ENCODE measurements around the gene SRGAP2C.
"Not testable (repeated sequence)": the region's sequence is repeated elsewhere in the genome, so short reads cannot be mapped to it uniquely, and the experiment has no call there.

DNA sequence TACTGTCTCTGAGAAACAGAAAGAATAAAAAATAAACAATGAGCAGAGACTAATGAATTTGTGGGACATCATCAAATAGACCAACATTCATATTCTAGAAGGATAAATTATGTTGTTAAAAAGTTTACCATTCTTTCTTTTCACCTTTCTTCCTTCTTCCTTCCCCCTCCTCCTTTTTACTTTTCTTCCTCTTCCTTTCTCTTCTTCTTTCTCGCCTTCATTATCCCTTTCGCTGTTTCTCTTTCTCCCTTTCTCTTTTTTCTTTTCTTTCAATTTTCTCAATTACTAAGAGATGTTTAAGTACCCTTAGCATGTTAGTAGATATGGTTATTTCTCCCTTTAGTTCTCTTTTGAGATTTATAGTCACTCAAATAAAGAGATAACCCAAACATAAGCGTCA, 207.4 kb downstream of the SRGAP2C start:
- TF ChIP-seq, protein P1, sequence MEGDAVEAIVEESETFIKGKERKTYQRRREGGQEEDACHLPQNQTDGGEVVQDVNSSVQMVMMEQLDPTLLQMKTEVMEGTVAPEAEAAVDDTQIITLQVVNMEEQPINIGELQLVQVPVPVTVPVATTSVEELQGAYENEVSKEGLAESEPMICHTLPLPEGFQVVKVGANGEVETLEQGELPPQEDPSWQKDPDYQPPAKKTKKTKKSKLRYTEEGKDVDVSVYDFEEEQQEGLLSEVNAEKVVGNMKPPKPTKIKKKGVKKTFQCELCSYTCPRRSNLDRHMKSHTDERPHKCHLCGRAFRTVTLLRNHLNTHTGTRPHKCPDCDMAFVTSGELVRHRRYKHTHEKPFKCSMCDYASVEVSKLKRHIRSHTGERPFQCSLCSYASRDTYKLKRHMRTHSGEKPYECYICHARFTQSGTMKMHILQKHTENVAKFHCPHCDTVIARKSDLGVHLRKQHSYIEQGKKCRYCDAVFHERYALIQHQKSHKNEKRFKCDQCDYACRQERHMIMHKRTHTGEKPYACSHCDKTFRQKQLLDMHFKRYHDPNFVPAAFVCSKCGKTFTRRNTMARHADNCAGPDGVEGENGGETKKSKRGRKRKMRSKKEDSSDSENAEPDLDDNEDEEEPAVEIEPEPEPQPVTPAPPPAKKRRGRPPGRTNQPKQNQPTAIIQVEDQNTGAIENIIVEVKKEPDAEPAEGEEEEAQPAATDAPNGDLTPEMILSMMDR (IDR thresholded peaks at IDR 0.05 in 4 of 5, conservative IDR thresholded peaks at IDR 0.05 in 1 of 5): not testable (repeated sequence)
- TF ChIP-seq POLR2A (IDR thresholded peaks at IDR 0.05): not testable (repeated sequence)

Data from gastrocnemius medialis (tissue), 4 donors.